Skeletal muscle tissue (tissue), 4 donors: ENCODE data around the gene ST7L. TPM values are rescaled to one million over a fixed set of nuclear protein-coding genes. Genes with fewer than 3 reads are reported as not detected.
A peak's percentile ranks its signal among the peaks of the same experiment; 100 is the strongest.

ENCODE experiments used
- H3K27ac ChIP-seq: one replicate; pipeline ENCODE4 v1.7.0; 2013; ENCODE audit warnings: mild to moderate bottlenecking, low read depth, low read length, inconsistent platforms
- H3K27me3 ChIP-seq, 3 donors: one replicate each; pipeline ENCODE4 v1.7.0; 2013; ENCODE audit warnings: low read length in 3 of 3; ENCODE audit not compliant: control insufficient read depth in 3 of 3, insufficient read depth in 3 of 3
- H3K36me3 ChIP-seq, 3 donors: one replicate each; pipeline ENCODE4 v1.7.0; 2013; ENCODE audit warnings: low read length in 3 of 3; ENCODE audit not compliant: control insufficient read depth in 3 of 3, insufficient read depth in 3 of 3
- H3K4me1 ChIP-seq, 3 donors: one replicate each; pipeline ENCODE4 v1.7.0; 2013; ENCODE audit warnings: low read length in 3 of 3, mild to moderate bottlenecking in 3 of 3; ENCODE audit not compliant: control insufficient read depth in 3 of 3, insufficient read depth in 3 of 3
- H3K4me3 ChIP-seq, 3 donors: one replicate each; pipeline ENCODE4 v1.7.0; 2013; ENCODE audit warnings: low read length in 3 of 3
- H3K9ac ChIP-seq, 3 donors: one replicate each; pipeline ENCODE4 v1.7.0; 2013; ENCODE audit warnings: low read length in 3 of 3, mild to moderate bottlenecking in 3 of 3, moderate library complexity in 2 of 3, low read depth in 1 of 3
- H3K9me3 ChIP-seq, 3 donors: one replicate each; pipeline ENCODE4 v1.7.0; 2013; ENCODE audit warnings: low read length in 3 of 3; ENCODE audit not compliant: control insufficient read depth in 3 of 3
- total RNA-seq: library from RNA; depleted of rRNA; stranded (reverse); fragments of >200 nt; gene quantifications from one replicate; pipeline ENCODE4 v1.2.3, GENCODE V29; 2014
- donor health status: Osteomylitis.

The ST7L gene
- total RNA-seq, 1 donor from 2014 or later: 21.9 TPM

GRCh38 chr1:112620377-112620695, 1.4 kb upstream of the ST7L start:
- peaks cover 11 to 29% (median 21%) of the 10 kb centered on the region in 3 donors for H3K4me1 ChIP-seq
- H3K36me3 ChIP-seq: peaks cover 0 to 4% (median 2%) of the 10 kb centered on the region in 3 donors
- H3K9ac ChIP-seq: peak overlapping the region; percentile 96 to 100 (median 100)
- H3K27me3 ChIP-seq: no peaks in the 10 kb centered on the region
- peak overlapping the region; percentile 98 for H3K27ac ChIP-seq
- no peaks in the 10 kb centered on the region for H3K9me3 ChIP-seq
- H3K4me3 ChIP-seq: peak overlapping the region; percentile 94 to 99 (median 99)

GRCh38 chr1:112619518-112620376, 806 bp upstream of the ST7L start, which contains the start of gene CAPZA1:
TSS of gene CAPZA1 (plus strand) at chr1:112619832. CDS start at chr1:112619845, 13 bp downstream.
- peak within 1 kb of the TSS; percentile 98 for H3K27ac ChIP-seq
- no peaks in the 10 kb centered on the region for H3K27me3 ChIP-seq
- H3K9me3 ChIP-seq: no peaks in the 10 kb centered on the region
- H3K4me1 ChIP-seq: peaks cover 11 to 25% (median 21%) of the 10 kb centered on the region in 3 donors
- peaks cover 0 to 5% (median 5%) of the 10 kb centered on the region in 3 donors for H3K36me3 ChIP-seq
- peak within 1 kb of the TSS; percentile 94 to 99 (median 99) for H3K4me3 ChIP-seq
- peak within 1 kb of the TSS; percentile 96 to 100 (median 100) for H3K9ac ChIP-seq

GRCh38 chr1:112618114-112618720, 724 bp downstream of the ST7L start:
- no peaks in the 10 kb centered on the region for H3K9me3 ChIP-seq
- H3K36me3 ChIP-seq: peaks cover 5 to 13% (median 7%) of the 10 kb centered on the region in 3 donors
- peak overlapping the region; percentile 94 to 99 (median 99) for H3K4me3 ChIP-seq
- peak overlapping the region; percentile 98 for H3K27ac ChIP-seq
- H3K9ac ChIP-seq: peak overlapping the region; percentile 96 to 100 (median 100)
- peaks cover 11 to 23% (median 20%) of the 10 kb centered on the region in 3 donors for H3K4me1 ChIP-seq
- H3K27me3 ChIP-seq: no peaks in the 10 kb centered on the region

- H3K27me3 ChIP-seq: no peaks in the 10 kb centered on the region
- no peak overlapping the region for H3K4me3 ChIP-seq
- no peak overlapping the region for H3K27ac ChIP-seq
- peaks cover 20 to 40% (median 31%) of the 10 kb centered on the region in 3 donors for H3K36me3 ChIP-seq
- peaks cover 5 to 10% (median 5%) of the 10 kb centered on the region in 3 donors for H3K4me1 ChIP-seq
- H3K9ac ChIP-seq: no peak overlapping the region
- H3K9me3 ChIP-seq: no peaks in the 10 kb centered on the region
Observed at GRCh38 chr1:112614460-112615065, 4.4 kb downstream of the ST7L start.

- no peaks in the 10 kb centered on the region for H3K27me3 ChIP-seq
- H3K9me3 ChIP-seq: no peaks in the 10 kb centered on the region
- no peaks in the 10 kb centered on the region for H3K4me1 ChIP-seq
- H3K9ac ChIP-seq: no peak overlapping the region
- H3K27ac ChIP-seq: no peak overlapping the region
- H3K4me3 ChIP-seq: no peak overlapping the region
- peaks cover 30 to 48% (median 43%) of the 10 kb centered on the region in 3 donors for H3K36me3 ChIP-seq
Observed at GRCh38 chr1:112605633-112606327, 13.2 kb downstream of the ST7L start.

GRCh38 chr1:112603541-112603940, 15.4 kb downstream of the ST7L start:
- no peak overlapping the region for H3K4me3 ChIP-seq
- H3K27me3 ChIP-seq: no peaks in the 10 kb centered on the region
- H3K9me3 ChIP-seq: no peaks in the 10 kb centered on the region
- no peaks in the 10 kb centered on the region for H3K4me1 ChIP-seq
- peaks cover 20 to 48% (median 33%) of the 10 kb centered on the region in 3 donors for H3K36me3 ChIP-seq
- no peak overlapping the region for H3K9ac ChIP-seq
- H3K27ac ChIP-seq: no peak overlapping the region

GRCh38 chr1:112603012-112603411, 15.9 kb downstream of the ST7L start:
- Histone ChIP-seq H3K27me3 (no peaks in the 10 kb centered on the region), H3K4me1 (no peaks in the 10 kb centered on the region), H3K4me3 (no peak overlapping the region), H3K27ac (no peak overlapping the region), H3K36me3 (peaks cover 19 to 44% (median 31%) of the 10 kb centered on the region in 3 donors), H3K9me3 (no peaks in the 10 kb centered on the region), H3K9ac (no peak overlapping the region)

- no peaks in the 10 kb centered on the region for H3K4me1 ChIP-seq
- H3K36me3 ChIP-seq: peaks cover 11 to 44% (median 34%) of the 10 kb centered on the region in 3 donors
- H3K27ac ChIP-seq: no peak overlapping the region
- H3K9ac ChIP-seq: no peak overlapping the region
- H3K4me3 ChIP-seq: no peak overlapping the region
- H3K27me3 ChIP-seq: no peaks in the 10 kb centered on the region
- H3K9me3 ChIP-seq: no peaks in the 10 kb centered on the region
Observed at GRCh38 chr1:112599477-112599876, 19.5 kb downstream of the ST7L start.

GRCh38 chr1:112594208-112594876, 24.6 kb downstream of the ST7L start:
- no peaks in the 10 kb centered on the region for H3K4me1 ChIP-seq
- H3K9me3 ChIP-seq: no peaks in the 10 kb centered on the region
- peaks cover 8 to 36% (median 26%) of the 10 kb centered on the region in 3 donors for H3K36me3 ChIP-seq
- no peak overlapping the region for H3K4me3 ChIP-seq
- H3K9ac ChIP-seq: no peak overlapping the region
- no peaks in the 10 kb centered on the region for H3K27me3 ChIP-seq
- no peak overlapping the region for H3K27ac ChIP-seq
